ENCODE data around the gene TSPEAR.
"Not testable (repeated sequence)": the region's sequence is repeated elsewhere in the genome, so short reads cannot be mapped to it uniquely, and the experiment has no call there.

TSPEAR gene

GRCh38 chr21:44568667-44569556, 142.5 kb downstream of the TSPEAR start:
- DNase-seq (ENCODE audit: low spot score): no peak

GRCh38 chr21:44568261-44568660, 143.1 kb downstream of the TSPEAR start:
- no peak for DNase-seq (ENCODE audit: low spot score)

GRCh38 chr21:44567481-44568171, 143.7 kb downstream of the TSPEAR start:
- no peak for DNase-seq (ENCODE audit: low spot score)

DNA sequence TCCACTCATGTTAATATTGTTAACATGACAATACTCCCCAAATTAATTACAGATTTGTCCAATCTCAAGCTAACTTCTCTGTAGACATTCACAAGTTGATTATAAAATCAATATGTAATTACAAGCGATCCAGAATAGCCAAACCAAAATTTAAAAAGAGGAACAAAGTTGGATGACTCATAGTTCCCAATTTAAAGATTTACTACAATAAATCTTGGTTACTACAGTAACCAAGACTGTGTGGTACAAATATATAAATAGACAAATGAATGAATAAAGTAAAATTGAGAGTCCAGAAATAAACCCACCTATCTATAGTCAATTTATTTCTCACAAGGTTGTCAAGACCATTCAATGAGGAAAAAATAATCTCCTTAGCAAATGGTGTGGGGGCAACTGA, 145.0 kb downstream of the TSPEAR start:
- DNase-seq (ENCODE audit: low spot score): no peak

DNA sequence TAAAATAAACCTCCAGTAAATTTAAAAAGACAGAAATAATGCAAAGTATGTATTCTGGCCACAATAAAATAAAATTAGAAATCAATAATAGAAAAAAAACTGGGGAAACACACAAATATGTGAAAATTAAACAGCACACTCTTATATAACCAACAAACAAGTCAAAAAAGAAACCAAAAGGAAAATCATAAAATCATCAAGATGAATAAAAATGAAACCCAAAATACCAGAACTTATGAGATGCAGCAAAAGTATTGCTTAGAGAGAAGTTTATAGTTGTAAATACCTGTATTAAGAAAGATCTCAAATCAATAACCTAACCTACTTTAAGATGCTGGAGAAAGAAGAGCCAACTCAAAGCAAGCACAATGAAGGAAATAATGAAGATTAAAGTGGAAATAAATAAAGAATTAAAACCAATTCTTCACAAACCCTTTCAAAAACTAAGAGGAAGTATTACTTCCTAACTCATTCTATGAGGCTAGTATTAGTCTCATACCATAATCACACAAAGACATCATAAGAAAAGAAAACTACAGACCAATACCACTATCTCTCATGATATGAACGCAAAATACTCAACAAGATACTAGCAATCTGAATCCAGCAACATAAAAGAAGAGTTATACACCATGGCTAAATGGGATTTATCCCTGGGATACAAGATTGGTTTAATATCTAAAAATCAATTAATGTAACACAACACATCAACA, 146.3 kb downstream of the TSPEAR start:
- no peak for DNase-seq (ENCODE audit: low spot score)

DNA sequence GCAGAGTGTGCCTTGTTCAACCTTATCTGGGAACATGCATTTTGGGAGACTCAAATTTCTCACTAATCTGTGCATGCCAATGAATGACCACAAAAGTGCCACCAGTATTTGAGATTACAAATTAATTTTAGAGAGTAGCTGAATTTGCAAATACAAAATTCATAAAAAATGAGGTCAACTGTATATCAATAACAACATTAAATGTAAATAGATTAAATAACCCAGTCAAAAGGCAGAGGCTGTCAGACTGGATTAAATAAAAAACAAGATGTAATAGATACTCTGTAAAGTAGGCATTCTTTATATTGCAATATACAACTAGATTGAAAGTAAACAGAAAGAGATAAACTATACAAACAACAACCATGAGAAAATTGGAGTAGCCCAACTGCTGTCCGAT, 147.3 kb downstream of the TSPEAR start:
- DNase-seq (ENCODE audit: low spot score): no peak

GRCh38 chr21:44558695-44559094, 152.7 kb downstream of the TSPEAR start, which contains the start of gene KRTAP10-3:
KRTAP10-3 (minus strand) TSS chr21:44558795; CDS start chr21:44558715, 80 bp downstream.
- DNase-seq (ENCODE audit: low spot score): no peak

GRCh38 chr21:44558329-44558675, 153.1 kb downstream of the TSPEAR start:
- DNase-seq (ENCODE audit: low spot score): not testable (repeated sequence)

- DNase-seq (ENCODE audit: low spot score): no peak
These were observed 153.7 kb downstream of the TSPEAR start for GRCh38 chr21:44557491-44558328.

- no peak for DNase-seq (ENCODE audit: low spot score)
These were observed 154.5 kb downstream of the TSPEAR start for GRCh38 chr21:44556879-44557278.

GRCh38 chr21:44555200-44555875, 156.0 kb downstream of the TSPEAR start:
- no peak for DNase-seq (ENCODE audit: low spot score)

GRCh38 chr21:44552681-44553080, 158.7 kb downstream of the TSPEAR start:
- DNase-seq (ENCODE audit: low spot score): no peak

DNA sequence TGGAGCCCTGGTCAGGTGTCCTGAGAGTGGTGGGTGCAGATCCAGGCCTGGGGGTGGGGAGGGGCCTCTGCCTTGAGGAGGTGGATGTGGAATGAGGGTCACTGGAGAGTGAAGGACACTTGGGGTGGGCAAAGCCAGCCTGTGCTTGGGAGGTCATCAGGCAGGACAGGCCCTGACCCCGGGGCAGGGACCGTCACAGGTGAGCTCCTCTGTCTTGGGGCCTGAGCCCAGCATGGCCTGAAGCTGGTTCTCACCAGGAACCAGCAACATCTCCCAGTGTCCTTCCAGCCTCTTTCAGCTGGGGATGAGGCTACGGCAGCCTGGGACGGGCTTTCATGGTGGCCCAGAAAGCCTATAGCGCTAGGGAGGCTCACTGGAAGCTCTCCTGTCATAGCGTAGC, 159.2 kb downstream of the TSPEAR start:
- no peak for DNase-seq (ENCODE audit: low spot score)

- DNase-seq (ENCODE audit: low spot score): no peak
These were observed 159.9 kb downstream of the TSPEAR start, which contains the start of gene KRTAP10-2 for GRCh38 chr21:44551340-44551961. KRTAP10-2 (minus strand) TSS chr21:44551505; CDS start chr21:44551458, 47 bp downstream.

GRCh38 chr21:44550807-44551206, 160.6 kb downstream of the TSPEAR start:
- peak; percentile 22 for DNase-seq (ENCODE audit: low spot score)

- DNase-seq (ENCODE audit: low spot score): not testable (repeated sequence)
These were observed 161.1 kb downstream of the TSPEAR start for GRCh38 chr21:44550285-44550684.

DNA sequence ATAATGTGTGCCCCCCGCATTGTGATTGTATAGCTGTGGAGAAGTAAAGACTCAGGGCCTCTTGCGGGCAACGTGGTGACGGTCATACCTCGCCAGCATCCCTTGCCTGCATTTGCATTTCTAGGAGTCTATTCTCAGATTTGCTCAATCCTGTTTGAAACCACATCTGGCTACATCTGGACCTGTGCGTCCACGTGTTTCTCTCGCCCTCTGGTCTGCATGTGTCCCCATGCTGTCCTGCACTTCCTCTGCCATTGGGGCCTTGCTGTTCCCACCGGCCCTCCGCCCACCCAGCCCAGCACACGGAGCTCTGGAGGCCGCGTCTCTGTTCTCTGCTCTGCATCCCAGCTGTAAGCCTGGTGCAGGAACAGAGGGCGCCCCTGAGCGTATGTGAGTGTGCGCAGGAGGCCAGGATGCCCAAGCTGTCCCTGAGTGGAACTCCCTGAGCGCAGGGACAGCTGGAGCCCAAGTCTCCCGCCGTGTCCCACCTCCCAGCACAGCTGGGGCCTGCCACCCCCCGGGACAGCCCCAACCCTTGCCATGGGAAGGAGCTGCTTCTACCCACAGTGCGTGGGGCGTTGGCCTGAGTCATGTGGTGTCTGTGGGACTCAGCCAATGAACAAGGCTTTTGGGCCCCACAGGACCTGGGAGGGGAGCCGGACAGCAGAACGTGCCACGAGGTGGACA, 161.7 kb downstream of the TSPEAR start:
- DNase-seq (ENCODE audit: low spot score): no peak

- DNase-seq (ENCODE audit: low spot score): no peak
These were observed 162.4 kb downstream of the TSPEAR start for GRCh38 chr21:44548922-44549321.

GRCh38 chr21:44548381-44548780, 163.0 kb downstream of the TSPEAR start:
- DNase-seq (ENCODE audit: low spot score): no peak
